Measurements from ENCODE around the gene SLC27A2. TPM values are rescaled to one million over a fixed set of nuclear protein-coding genes. Genes with fewer than 3 reads are reported as not detected.

The SLC27A2 gene
- total and polyA plus RNA-seq, 2 donors from 2014 or later = 26.5 to 31.2 TPM

GRCh38 chr15:50218691-50219090 lies 36.7 kb downstream of the SLC27A2 start:
- Histone ChIP-seq H3K4me1 (ENCODE audit: control insufficient read depth in 2 of 3, insufficient read depth in 2 of 3, low read depth in 1 of 3, low read length in 3 of 3) (no peaks in the 10 kb centered on the region), H3K27me3 (ENCODE audit: control insufficient read depth, insufficient read depth, low read length) (no peaks in the 10 kb centered on the region), H3K36me3 (ENCODE audit: control insufficient read depth in 2 of 3, insufficient read depth in 3 of 3, low read length in 3 of 3) (no peaks in the 10 kb centered on the region), H3K9ac (ENCODE audit: low read length in 3 of 3) (no peak overlapping the region), H3K9me3 (ENCODE audit: control insufficient read depth in 2 of 3, insufficient read depth in 1 of 3, low read length in 3 of 3) (no peaks in the 10 kb centered on the region), H3K4me3 (ENCODE audit: low read length in 3 of 3) (no peak overlapping the region), H3K27ac (ENCODE audit: low read depth in 2 of 2, low read length in 2 of 2) (no peak overlapping the region)
- DNase-seq (no peak), FAIRE-seq (no peak)
- intact Hi-C loops (cut with DNase I) = no loop called here
- TF ChIP-seq CTCF (IDR thresholded peaks at IDR 0.05; ENCODE audit: borderline replicate concordance, extremely low read depth, insufficient read depth) = no peak

- no peak overlapping the region for H3K4me3 ChIP-seq (ENCODE audit: low read length in 3 of 3)
- DNase-seq (no peak), FAIRE-seq (no peak)
- no peaks in the 10 kb centered on the region for H3K27me3 ChIP-seq (ENCODE audit: control insufficient read depth, insufficient read depth, low read length)
- TF ChIP-seq CTCF (IDR thresholded peaks at IDR 0.05; ENCODE audit: borderline replicate concordance, extremely low read depth, insufficient read depth) = no peak
- no peak overlapping the region for H3K9ac ChIP-seq (ENCODE audit: low read length in 3 of 3)
- no peak overlapping the region for H3K27ac ChIP-seq (ENCODE audit: low read depth in 2 of 2, low read length in 2 of 2)
- intact Hi-C loops (cut with DNase I) = no loop called here
- no peaks in the 10 kb centered on the region for H3K36me3 ChIP-seq (ENCODE audit: control insufficient read depth in 2 of 3, insufficient read depth in 3 of 3, low read length in 3 of 3)
- no peaks in the 10 kb centered on the region for H3K9me3 ChIP-seq (ENCODE audit: control insufficient read depth in 2 of 3, insufficient read depth in 1 of 3, low read length in 3 of 3)
- no peaks in the 10 kb centered on the region for H3K4me1 ChIP-seq (ENCODE audit: control insufficient read depth in 2 of 3, insufficient read depth in 2 of 3, low read depth in 1 of 3, low read length in 3 of 3)
These were observed 37.8 kb downstream of the SLC27A2 start for GRCh38 chr15:50219820-50220219.

- no peak for TF ChIP-seq CTCF (IDR thresholded peaks at IDR 0.05; ENCODE audit: borderline replicate concordance, extremely low read depth, insufficient read depth)
- DNase-seq (no peak), FAIRE-seq (no peak)
- Histone ChIP-seq H3K4me3 (ENCODE audit: low read length in 3 of 3) (no peak overlapping the region), H3K9ac (ENCODE audit: low read length in 3 of 3) (no peak overlapping the region), H3K4me1 (ENCODE audit: control insufficient read depth in 2 of 3, insufficient read depth in 2 of 3, low read depth in 1 of 3, low read length in 3 of 3) (no peaks in the 10 kb centered on the region), H3K36me3 (ENCODE audit: control insufficient read depth in 2 of 3, insufficient read depth in 3 of 3, low read length in 3 of 3) (no peaks in the 10 kb centered on the region), H3K27ac (ENCODE audit: low read depth in 2 of 2, low read length in 2 of 2) (no peak overlapping the region), H3K9me3 (ENCODE audit: control insufficient read depth in 2 of 3, insufficient read depth in 1 of 3, low read length in 3 of 3) (no peaks in the 10 kb centered on the region), H3K27me3 (ENCODE audit: control insufficient read depth, insufficient read depth, low read length) (no peaks in the 10 kb centered on the region)
- intact Hi-C loops (cut with DNase I) = no loop called here
These were observed 40.2 kb downstream of the SLC27A2 start for GRCh38 chr15:50222181-50222580.

GRCh38 chr15:50224606-50225005 lies 42.6 kb downstream of the SLC27A2 start:
- intact Hi-C loops (cut with DNase I) = no loop called here
- DNase-seq = no peak
- Histone ChIP-seq H3K4me3 (ENCODE audit: low read length in 3 of 3) (no peak overlapping the region), H3K27me3 (ENCODE audit: control insufficient read depth, insufficient read depth, low read length) (no peaks in the 10 kb centered on the region), H3K9ac (ENCODE audit: low read length in 3 of 3) (no peak overlapping the region), H3K4me1 (ENCODE audit: control insufficient read depth in 2 of 3, insufficient read depth in 2 of 3, low read depth in 1 of 3, low read length in 3 of 3) (no peaks in the 10 kb centered on the region), H3K9me3 (ENCODE audit: control insufficient read depth in 2 of 3, insufficient read depth in 1 of 3, low read length in 3 of 3) (no peaks in the 10 kb centered on the region), H3K27ac (ENCODE audit: low read depth in 2 of 2, low read length in 2 of 2) (no peak overlapping the region), H3K36me3 (ENCODE audit: control insufficient read depth in 2 of 3, insufficient read depth in 3 of 3, low read length in 3 of 3) (peaks cover 0 to 4% (median 3%) of the 10 kb centered on the region in 3 donors)
- TF ChIP-seq CTCF (IDR thresholded peaks at IDR 0.05; ENCODE audit: borderline replicate concordance, extremely low read depth, insufficient read depth) = no peak
- FAIRE-seq = no peak
